ENCODE data around the gene ULK3. TPM values are rescaled to one million over a fixed set of nuclear protein-coding genes. Genes with fewer than 3 reads are reported as not detected.

ULK3 gene
- total and polyA plus RNA-seq, 2 donors (not counting 1 experiment from before 2014, with no cell fraction given): 51.1 to 108 TPM

- no peaks in the 10 kb centered on the region for H3K27me3 Mint-ChIP-seq
- no peaks in the 10 kb centered on the region for H3K27me3 ChIP-seq (replicated peaks in 1 of 4; ENCODE audit: control extremely low read depth in 1 of 4, control insufficient read depth in 3 of 4, insufficient read depth in 4 of 4, low read length in 3 of 4)
- intact Hi-C loops (cut with micrococcal nuclease): no loop called here
- peaks cover 91% of the 10 kb centered on the region for H4K20me1 ChIP-seq (ENCODE audit: control insufficient read depth, insufficient read depth, low read length, poor library complexity, severe bottlenecking)
- H3K9ac ChIP-seq (ENCODE audit: low read length): no peak overlapping the region
- H3K4me3 Mint-ChIP-seq: no peak overlapping the region
- DNase-seq (no peak), ATAC-seq (ENCODE audit: low read depth) (no peak)
- peaks cover 67% of the 10 kb centered on the region for H3K4me1 Mint-ChIP-seq
- H3K9me3 ChIP-seq (ENCODE audit: control extremely low read depth in 1 of 3, control insufficient read depth in 2 of 3, insufficient read depth in 1 of 3, low read length in 2 of 3): no peaks in the 10 kb centered on the region
- WGBS (ENCODE audit: insufficient coverage): 96% methylated on average over 6 of the region's 6 CpGs
- peaks cover 93% of the 10 kb centered on the region for H3K79me2 ChIP-seq (ENCODE audit: control insufficient read depth, insufficient read depth, low read length)
- peak overlapping the region; percentile 67 for H3K27ac Mint-ChIP-seq
- H2AFZ ChIP-seq (ENCODE audit: insufficient read depth, low read depth, low read length, poor library complexity, severe bottlenecking): no peak overlapping the region
- no peaks in the 10 kb centered on the region for H3K9me3 Mint-ChIP-seq (ENCODE audit: insufficient read depth)
- peaks cover 0 to 19% of the 10 kb centered on the region in 2 experiments for H3K36me3 ChIP-seq (replicated peaks in 1 of 2; ENCODE audit: control extremely low read depth in 1 of 2, control insufficient read depth in 1 of 2, extremely low read depth in 1 of 2, insufficient read depth in 2 of 2, low read length in 1 of 2)
- H3K4me1 ChIP-seq (ENCODE audit: control insufficient read depth in 2 of 2, insufficient read depth in 2 of 2, low read length in 2 of 2): peaks cover 40 to 41% of the 10 kb centered on the region in 2 donors
- ChIA-PET POLR2A (no interaction called here), CTCF (interaction anchor here (1.2 to 7.3 kb wide), 2 partner anchors 35 to 95 kb away, joined by 5 to 40 read pairs; no protein-coding TSS in a partner anchor)
- no peak overlapping the region for H3K4me3 ChIP-seq (ENCODE audit: control extremely low read depth in 1 of 5, extremely low read depth in 1 of 5, insufficient read depth in 1 of 5, low read depth in 2 of 5, low read length in 4 of 5)
- no peak overlapping the region for H3K4me2 ChIP-seq (replicated peaks; ENCODE audit: low read depth, low read length, poor library complexity, severe bottlenecking)
- H3K27ac ChIP-seq (ENCODE audit: low read length in 2 of 2): no peak overlapping the region
- TF ChIP-seq EZH2 (IDR thresholded peaks at IDR 0.05; ENCODE audit: borderline replicate concordance, insufficient read depth, low read depth, low read length, poor library complexity, severe bottlenecking): no peak
- TF ChIP-seq CTCF (IDR thresholded peaks at IDR 0.05): no peak
Observed at GRCh38 chr15:74866090-74866489, 23.1 kb upstream of the ULK3 start.

DNA sequence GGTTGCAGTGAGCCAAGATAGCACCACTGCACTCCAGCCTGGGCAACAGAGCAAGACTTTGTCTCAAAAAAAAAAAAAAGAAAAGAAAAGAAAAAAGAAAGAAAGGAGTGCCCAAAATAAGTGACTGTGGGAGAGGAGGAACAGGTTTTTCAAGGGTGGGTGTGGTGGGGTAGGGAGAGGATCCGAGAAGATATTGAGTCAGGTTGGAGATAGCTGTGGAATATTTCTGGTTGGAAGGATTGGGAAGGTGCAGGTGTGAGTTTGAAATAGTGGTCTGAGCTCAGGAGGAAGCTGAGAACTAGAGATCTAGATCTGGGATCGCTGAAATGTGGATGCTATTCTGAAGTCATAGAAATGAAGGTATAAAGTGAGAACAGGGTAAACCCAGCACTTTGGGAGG, 22.4 kb upstream of the ULK3 start:
- Histone ChIP-seq H3K4me3 (ENCODE audit: control extremely low read depth in 1 of 5, extremely low read depth in 1 of 5, insufficient read depth in 1 of 5, low read depth in 2 of 5, low read length in 4 of 5) (no peak overlapping the region), H2AFZ (ENCODE audit: insufficient read depth, low read depth, low read length, poor library complexity, severe bottlenecking) (no peak overlapping the region), H3K4me2 (replicated peaks; ENCODE audit: low read depth, low read length, poor library complexity, severe bottlenecking) (no peak overlapping the region), H3K27ac (ENCODE audit: low read length in 2 of 2) (no peak overlapping the region), H3K79me2 (ENCODE audit: control insufficient read depth, insufficient read depth, low read length) (peaks cover 93% of the 10 kb centered on the region), H4K20me1 (ENCODE audit: control insufficient read depth, insufficient read depth, low read length, poor library complexity, severe bottlenecking) (peaks cover 91% of the 10 kb centered on the region), H3K4me1 (ENCODE audit: control insufficient read depth in 2 of 2, insufficient read depth in 2 of 2, low read length in 2 of 2) (peaks cover 32 to 34% of the 10 kb centered on the region in 2 donors), H3K27me3 (replicated peaks in 1 of 4; ENCODE audit: control extremely low read depth in 1 of 4, control insufficient read depth in 3 of 4, insufficient read depth in 4 of 4, low read length in 3 of 4) (no peaks in the 10 kb centered on the region), H3K9me3 (ENCODE audit: control extremely low read depth in 1 of 3, control insufficient read depth in 2 of 3, insufficient read depth in 1 of 3, low read length in 2 of 3) (no peaks in the 10 kb centered on the region), H3K9ac (ENCODE audit: low read length) (no peak overlapping the region), H3K36me3 (replicated peaks in 1 of 2; ENCODE audit: control extremely low read depth in 1 of 2, control insufficient read depth in 1 of 2, extremely low read depth in 1 of 2, insufficient read depth in 2 of 2, low read length in 1 of 2) (peaks cover 0 to 17% of the 10 kb centered on the region in 2 experiments)
- POLR2A ChIA-PET: interaction anchor here (0.6 kb wide), 1 partner anchor 10 kb away, joined by 3 read pairs; no protein-coding TSS in a partner anchor
- CTCF ChIA-PET: interaction anchor here (7.3 kb wide), 1 partner anchor 36 kb away, joined by 40 read pairs; no protein-coding TSS in a partner anchor
- WGBS (ENCODE audit: insufficient coverage): 92% methylated on average over 1 of the region's 2 CpGs
- no peaks in the 10 kb centered on the region for H3K27me3 Mint-ChIP-seq
- H3K27ac Mint-ChIP-seq: peak overlapping the region; percentile 60
- no peaks in the 10 kb centered on the region for H3K9me3 Mint-ChIP-seq (ENCODE audit: insufficient read depth)
- H3K4me1 Mint-ChIP-seq: peaks cover 59% of the 10 kb centered on the region
- no peak overlapping the region for H3K4me3 Mint-ChIP-seq
- intact Hi-C loops (cut with micrococcal nuclease): no loop called here
- TF ChIP-seq CTCF (IDR thresholded peaks at IDR 0.05) (no peak), EZH2 (IDR thresholded peaks at IDR 0.05; ENCODE audit: borderline replicate concordance, insufficient read depth, low read depth, low read length, poor library complexity, severe bottlenecking) (no peak)
- no peak for DNase-seq
- ATAC-seq (ENCODE audit: low read depth): no peak
